ENCODE measurements around the gene CLASP2.

Gene CLASP2

DNA sequence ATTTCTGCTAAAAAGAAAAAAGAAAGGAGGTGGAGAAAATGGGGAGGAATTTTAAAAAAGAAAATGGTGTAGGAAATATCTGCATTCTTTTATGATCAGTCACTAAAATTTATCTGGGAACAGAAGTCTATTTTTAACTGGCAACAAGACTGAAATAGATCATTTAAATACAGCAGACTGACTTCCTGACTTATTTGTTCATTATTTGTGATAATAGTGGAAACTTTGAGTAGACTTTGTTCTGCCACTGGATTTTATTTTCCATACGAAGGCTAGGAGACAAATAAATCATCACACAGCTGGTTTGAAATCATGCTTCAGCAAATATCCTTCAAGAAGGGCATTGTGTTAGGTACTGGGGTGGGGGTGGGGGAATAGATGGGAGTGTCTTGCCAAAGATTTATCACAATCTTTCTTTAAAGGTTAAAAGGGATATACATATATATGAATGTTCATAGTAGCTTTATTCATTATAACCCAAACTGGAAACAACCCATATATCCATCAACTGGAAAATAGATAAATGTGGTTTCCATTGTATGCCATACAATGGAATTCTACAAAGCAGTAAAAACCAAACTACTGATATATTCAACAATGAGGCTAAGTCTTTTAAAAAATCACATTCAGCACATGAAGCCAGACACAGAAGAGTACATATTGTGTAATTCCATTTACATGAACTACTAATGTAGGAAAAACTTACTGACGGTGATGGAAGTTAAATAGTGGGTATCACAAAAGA is 4.7 kb upstream of the CLASP2 start:
- TF ChIP-seq, protein P1, sequence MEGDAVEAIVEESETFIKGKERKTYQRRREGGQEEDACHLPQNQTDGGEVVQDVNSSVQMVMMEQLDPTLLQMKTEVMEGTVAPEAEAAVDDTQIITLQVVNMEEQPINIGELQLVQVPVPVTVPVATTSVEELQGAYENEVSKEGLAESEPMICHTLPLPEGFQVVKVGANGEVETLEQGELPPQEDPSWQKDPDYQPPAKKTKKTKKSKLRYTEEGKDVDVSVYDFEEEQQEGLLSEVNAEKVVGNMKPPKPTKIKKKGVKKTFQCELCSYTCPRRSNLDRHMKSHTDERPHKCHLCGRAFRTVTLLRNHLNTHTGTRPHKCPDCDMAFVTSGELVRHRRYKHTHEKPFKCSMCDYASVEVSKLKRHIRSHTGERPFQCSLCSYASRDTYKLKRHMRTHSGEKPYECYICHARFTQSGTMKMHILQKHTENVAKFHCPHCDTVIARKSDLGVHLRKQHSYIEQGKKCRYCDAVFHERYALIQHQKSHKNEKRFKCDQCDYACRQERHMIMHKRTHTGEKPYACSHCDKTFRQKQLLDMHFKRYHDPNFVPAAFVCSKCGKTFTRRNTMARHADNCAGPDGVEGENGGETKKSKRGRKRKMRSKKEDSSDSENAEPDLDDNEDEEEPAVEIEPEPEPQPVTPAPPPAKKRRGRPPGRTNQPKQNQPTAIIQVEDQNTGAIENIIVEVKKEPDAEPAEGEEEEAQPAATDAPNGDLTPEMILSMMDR (IDR thresholded peaks at IDR 0.05) = no peak
- Mint-ChIP-seq H3K4me3 (no peak overlapping the region), H3K27ac (no peak overlapping the region), H3K9me3 (no peaks in the 10 kb centered on the region), H3K4me1 (peaks cover 6% of the 10 kb centered on the region), H3K27me3 (ENCODE audit: low read depth, poor library complexity) (peaks cover 3% of the 10 kb centered on the region), H3K36me3 (ENCODE audit: low read depth) (no peaks in the 10 kb centered on the region)
- no peak for DNase-seq

GRCh38 chr3:33722191-33722590 is 4.1 kb upstream of the CLASP2 start:
- H3K36me3 Mint-ChIP-seq (ENCODE audit: low read depth) = no peaks in the 10 kb centered on the region
- TF ChIP-seq, protein P1 (IDR thresholded peaks at IDR 0.05) = no peak
- H3K27ac Mint-ChIP-seq = no peak overlapping the region

GRCh38 chr3:33718595-33718907 is 497 bp upstream of the CLASP2 start:
- Mint-ChIP-seq H3K4me3 (no peak overlapping the region), H3K4me1 (peaks cover 6% of the 10 kb centered on the region), H3K27me3 (ENCODE audit: low read depth, poor library complexity) (no peaks in the 10 kb centered on the region)

More at GRCh38 chr3:33722191-33722590, 4.1 kb upstream of the CLASP2 start:
- Mint-ChIP-seq H3K4me1 (peaks cover 6% of the 10 kb centered on the region), H3K4me3 (no peak overlapping the region), H3K9me3 (no peaks in the 10 kb centered on the region), H3K27me3 (ENCODE audit: low read depth, poor library complexity) (peaks cover 1% of the 10 kb centered on the region)
- DNase-seq = no peak

DNA sequence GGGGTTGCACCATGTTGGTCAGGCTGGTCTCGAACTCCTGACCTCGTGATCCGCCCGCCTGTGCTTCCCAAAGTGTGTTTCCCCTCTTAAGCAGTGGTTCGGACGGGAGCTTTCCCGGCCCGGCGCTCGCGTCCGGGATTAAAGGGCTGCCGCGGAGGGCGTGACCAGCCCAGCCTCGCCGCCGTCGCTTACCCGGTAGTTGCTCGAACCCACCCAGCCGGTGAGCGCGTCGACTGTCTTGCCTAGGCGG is 513 bp downstream of the CLASP2 start:
- Mint-ChIP-seq H3K4me1 (peaks cover 6% of the 10 kb centered on the region), H3K4me3 (no peak overlapping the region), H3K27me3 (ENCODE audit: low read depth, poor library complexity) (no peaks in the 10 kb centered on the region), H3K27ac (peak overlapping the region; percentile 91), H3K9me3 (no peaks in the 10 kb centered on the region), H3K36me3 (ENCODE audit: low read depth) (peaks cover 11% of the 10 kb centered on the region)
- DNase-seq = peak; percentile 76
- TF ChIP-seq, protein P1 (IDR thresholded peaks at IDR 0.05) = no peak

More at GRCh38 chr3:33718595-33718907, 497 bp upstream of the CLASP2 start:
- Mint-ChIP-seq H3K9me3 (no peaks in the 10 kb centered on the region), H3K36me3 (ENCODE audit: low read depth) (peaks cover 3% of the 10 kb centered on the region), H3K27ac (peak overlapping the region; percentile 77)
- TF ChIP-seq, protein P1 (IDR thresholded peaks at IDR 0.05) = no peak
- peak; percentile 3 for DNase-seq

DNA sequence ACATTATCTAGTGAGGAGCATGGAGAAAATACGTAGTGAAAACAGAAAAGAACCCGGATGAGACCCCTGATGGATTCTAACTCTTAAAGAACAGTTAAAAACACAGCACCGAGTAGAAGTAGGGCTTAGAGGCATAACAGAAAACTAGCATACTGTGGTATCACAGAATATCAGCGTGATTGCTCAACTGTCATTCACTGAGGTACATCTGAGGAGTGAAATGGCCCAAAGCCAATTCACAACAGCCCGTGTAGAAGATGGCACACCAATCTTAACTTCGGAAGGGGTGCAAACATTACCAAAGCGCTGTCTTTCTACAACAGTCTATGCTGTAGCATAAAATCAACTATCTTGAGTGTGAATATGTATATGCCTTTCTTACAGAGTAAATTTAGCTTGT is 1.8 kb downstream of the CLASP2 start:
- H3K27ac Mint-ChIP-seq = no peak overlapping the region
- no peak for DNase-seq
- H3K36me3 Mint-ChIP-seq (ENCODE audit: low read depth) = peaks cover 24% of the 10 kb centered on the region
- peaks cover 10% of the 10 kb centered on the region for H3K9me3 Mint-ChIP-seq
- peaks cover 6% of the 10 kb centered on the region for H3K4me1 Mint-ChIP-seq
- TF ChIP-seq, protein P1 (IDR thresholded peaks at IDR 0.05) = no peak
- H3K27me3 Mint-ChIP-seq (ENCODE audit: low read depth, poor library complexity) = no peaks in the 10 kb centered on the region
- no peak overlapping the region for H3K4me3 Mint-ChIP-seq

- peaks cover 71% of the 10 kb centered on the region for H3K36me3 Mint-ChIP-seq (ENCODE audit: low read depth)
These were observed 7.0 kb downstream of the CLASP2 start for GRCh38 chr3:33711100-33711499.

More at GRCh38 chr3:33711100-33711499, 7.0 kb downstream of the CLASP2 start:
- DNase-seq = no peak
- Mint-ChIP-seq H3K27ac (no peak overlapping the region), H3K4me1 (no peaks in the 10 kb centered on the region), H3K9me3 (peaks cover 54% of the 10 kb centered on the region), H3K4me3 (no peak overlapping the region), H3K27me3 (ENCODE audit: low read depth, poor library complexity) (no peaks in the 10 kb centered on the region)
- TF ChIP-seq, protein P1 (IDR thresholded peaks at IDR 0.05) = no peak

Measured in nephron progenitor cell (in vitro differentiated cells).